NCI-H510A (cell line): ENCODE results near the gene SUPT7L.

Experiments used
- DNase-seq: peaks from one replicate; lab custom pipeline; 2025; lab: John Stamatoyannopoulos, UW

SUPT7L gene

DNA sequence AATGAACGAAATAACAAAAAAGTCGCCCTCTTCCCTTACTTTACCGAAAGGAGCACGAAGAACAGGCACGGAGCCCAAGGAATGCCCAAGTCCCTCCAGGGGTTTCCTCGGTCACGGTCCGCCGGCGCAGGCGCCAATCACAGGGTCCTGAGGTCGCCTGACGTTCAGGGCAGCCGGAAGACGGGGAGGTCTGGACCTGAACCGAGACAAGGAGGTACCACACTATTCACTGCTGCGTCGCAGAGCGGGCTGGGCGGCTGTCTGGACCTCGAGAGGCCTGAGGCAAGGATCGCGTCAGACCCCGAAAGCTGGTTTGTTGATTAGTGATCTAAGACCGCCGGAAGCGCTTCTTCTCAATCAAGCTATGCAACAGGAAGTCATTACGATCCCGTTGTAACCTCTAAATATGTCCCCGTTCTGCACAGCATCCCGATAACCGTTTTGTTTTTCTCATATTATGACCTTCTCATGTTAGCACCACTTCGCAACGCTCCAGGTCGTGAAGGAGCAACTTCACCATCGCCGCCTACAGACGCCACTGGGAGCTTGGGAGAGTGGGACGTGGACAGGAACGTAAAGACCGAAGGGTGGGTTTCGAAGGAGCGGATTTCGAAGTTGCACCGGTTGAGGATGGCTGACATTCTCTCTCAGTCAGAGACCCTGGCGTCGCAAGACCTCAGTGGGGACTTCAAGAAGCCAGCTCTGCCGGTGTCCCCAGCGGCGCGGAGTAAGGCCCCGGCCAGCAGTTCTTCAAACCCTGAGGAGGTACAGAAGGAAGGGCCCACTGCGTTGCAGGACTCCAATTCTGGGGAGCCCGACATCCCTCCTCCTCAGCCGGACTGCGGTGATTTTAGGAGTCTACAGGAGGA lies at the start of gene SUPT7L, which contains the start of gene SLC4A1AP:
TSS of gene SUPT7L (minus strand) at position 330 of the 869 bp plus-strand sequence. CDS start 1,422 bp downstream, outside the sequence.
TSS of gene SLC4A1AP (plus strand) at position 605 of the 869 bp plus-strand sequence. CDS start at position 631, 26 bp downstream.
- DNase-seq = peak; percentile 74

- no peak for DNase-seq
Measured at GRCh38 chr2:27713201-27713600, 49.8 kb upstream of the SUPT7L start.

- DNase-seq = no peak
Measured at GRCh38 chr2:27712522-27712921, 49.1 kb upstream of the SUPT7L start.

DNA sequence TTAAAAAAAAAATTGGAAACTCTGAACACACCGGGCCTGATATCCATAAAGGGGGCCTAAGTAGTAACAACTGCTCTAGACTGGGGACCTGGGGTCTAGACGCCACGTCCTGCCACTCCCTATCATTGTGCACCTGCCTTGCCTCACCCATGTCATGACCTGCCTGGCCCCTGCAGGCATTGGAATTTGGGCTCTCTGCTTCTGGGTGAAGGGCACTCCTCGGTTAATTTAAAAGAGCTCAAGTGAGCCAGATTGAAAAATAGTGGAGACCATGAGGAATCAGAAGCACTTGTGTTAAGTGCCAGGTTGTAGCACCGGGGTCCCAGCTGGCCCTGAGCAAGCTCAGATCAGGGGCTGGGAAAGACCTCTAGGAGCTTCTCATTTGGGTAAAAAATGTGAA lies 48.4 kb upstream of the SUPT7L start:
- DNase-seq = no peak

GRCh38 chr2:27710640-27711430 lies 47.4 kb upstream of the SUPT7L start:
- DNase-seq = no peak

DNA sequence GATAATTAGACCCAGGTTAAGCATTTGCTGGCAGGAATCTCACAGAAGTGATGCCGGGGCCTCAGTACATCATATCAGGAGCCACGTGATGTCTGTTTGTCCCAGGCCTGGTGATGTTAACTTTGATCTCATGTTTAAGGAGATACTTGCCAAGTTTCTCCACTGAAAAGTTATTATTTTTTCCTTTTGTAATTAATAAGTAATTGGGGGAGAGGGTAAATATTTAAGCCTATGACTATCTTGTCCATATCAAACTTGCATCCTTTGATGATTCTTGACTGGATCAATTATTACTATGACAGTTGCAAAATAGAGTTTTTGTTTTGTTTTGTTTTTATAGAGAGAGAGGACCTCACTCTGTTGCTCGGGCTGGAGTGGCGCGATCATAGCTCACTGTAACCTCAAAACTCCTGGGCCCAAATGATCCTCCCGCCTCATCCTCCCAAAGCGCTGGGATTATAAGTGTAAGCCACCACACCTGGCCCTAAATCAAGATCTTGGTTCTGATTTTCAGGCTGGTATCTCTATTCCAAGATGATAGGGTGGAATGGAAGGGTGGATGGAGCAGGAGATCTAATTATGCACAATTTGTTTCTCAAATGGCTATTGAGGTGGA lies 46.7 kb upstream of the SUPT7L start:
- DNase-seq = no peak

- DNase-seq = no peak
Measured at GRCh38 chr2:27709326-27709725, 45.9 kb upstream of the SUPT7L start.

DNA sequence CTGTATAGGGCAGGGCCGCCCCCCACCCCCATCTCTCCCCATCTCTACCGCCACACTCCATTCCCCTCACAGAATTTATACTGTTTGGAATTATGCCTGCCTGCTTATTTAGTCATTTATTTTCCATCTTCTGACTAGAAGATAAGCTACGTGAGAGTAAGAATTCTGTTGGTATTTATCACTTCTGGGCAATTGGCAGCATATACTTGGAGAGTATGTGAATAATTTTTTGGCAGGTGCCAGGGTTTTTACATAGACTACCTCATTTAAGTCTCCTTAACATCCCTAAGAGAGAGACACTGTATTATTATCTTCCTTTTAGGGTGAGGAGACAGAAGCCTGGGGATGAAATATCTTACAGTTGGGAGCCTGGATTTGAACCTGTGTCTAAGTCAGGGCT lies 45.3 kb upstream of the SUPT7L start:
- DNase-seq = no peak

DNA sequence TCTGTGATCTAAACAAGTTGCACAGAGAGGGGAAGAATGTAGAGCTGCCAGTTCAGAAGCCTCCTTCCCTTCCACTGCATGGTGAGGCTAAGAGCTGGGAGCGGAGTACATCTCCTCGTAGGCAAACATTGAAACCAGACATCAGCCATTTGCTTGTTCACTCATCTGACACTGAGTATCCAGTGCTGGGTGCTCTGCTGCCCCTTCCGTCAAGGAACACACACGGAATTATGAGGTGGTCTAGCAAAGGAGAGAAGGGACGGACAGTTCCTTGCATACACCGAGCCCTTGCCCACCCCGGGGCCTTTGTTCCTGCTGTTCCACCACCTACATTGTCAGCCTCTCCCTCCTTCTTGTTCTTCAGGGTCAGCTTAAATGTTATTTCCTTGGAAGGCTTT lies 44.8 kb upstream of the SUPT7L start:
- no peak for DNase-seq

DNA sequence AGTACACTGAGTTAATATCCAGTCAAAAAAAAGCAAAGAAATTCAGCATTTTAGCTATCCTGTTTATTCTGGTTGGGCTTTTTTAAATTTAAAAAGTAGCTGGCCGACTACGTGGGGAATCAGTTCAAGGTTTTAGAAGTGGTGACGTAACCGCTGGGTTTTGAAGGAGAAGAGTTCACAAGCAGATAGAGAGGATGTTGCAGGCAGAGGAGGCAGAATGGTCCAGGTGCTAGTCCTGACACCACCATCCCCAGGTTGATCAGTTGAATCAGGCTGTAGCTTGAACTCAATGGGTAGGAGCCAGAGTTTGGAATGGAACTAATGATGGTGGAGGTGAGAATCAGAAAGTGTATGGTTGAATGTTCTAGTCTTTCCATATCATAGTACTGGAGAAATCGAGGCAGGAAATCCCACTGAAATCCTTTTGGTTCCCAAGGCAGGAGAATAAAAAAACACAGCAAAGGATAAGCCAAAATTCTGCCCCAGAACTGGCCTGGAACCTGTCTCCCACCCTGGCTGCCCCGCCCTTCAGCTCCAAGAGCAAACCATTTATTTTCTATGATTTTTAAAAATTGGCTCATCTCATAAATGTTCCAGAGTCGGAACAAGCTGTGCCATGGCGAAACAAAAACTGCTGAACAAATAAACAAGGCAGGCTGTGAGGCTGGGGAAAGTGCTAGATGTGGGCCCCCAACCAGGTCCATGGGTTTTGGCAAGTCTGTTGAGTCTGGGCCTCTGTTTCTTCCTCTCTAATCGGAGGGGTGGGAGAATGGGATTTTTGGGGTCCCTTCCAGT lies 44.2 kb upstream of the SUPT7L start:
- DNase-seq = no peak

GRCh38 chr2:27705851-27706622 lies 42.6 kb upstream of the SUPT7L start:
- DNase-seq = no peak

- DNase-seq = no peak
Measured at GRCh38 chr2:27704342-27704876, 41.0 kb upstream of the SUPT7L start.

DNA sequence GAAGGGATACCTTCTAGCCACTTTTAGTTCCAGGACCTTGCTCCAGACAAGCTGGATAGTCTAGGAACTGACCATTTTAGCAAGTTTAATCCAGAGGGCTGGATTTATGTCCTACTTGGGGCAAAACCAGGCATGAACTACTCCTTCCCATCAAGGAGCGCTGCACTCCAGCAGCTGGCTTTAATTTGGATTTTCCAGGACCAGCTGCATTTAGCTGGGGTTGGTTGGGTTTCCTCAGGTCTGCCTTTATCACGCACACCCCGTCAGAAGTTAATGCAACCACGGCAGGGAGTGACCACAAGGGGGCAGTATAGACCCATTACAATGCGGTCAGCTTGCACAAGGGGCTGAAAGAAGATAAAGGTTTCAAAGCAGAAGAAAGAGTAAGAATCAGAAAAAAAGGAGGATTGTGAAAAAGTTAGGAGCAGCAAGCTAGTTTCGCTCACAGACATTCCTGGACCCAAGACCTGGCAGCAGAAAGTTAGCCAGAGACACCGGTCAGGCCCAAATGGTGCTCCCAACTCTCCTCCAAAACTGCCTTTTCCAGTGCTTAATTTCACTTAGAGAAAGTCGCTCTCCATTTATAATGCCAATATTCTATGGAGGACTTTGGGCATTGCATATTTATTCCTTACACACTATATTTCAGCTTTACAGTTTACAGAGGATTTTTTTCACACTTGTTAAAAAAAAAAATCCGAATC lies 40.4 kb upstream of the SUPT7L start:
- DNase-seq = peak; percentile 21

- DNase-seq = no peak
Measured at GRCh38 chr2:27702302-27702701, 38.9 kb upstream of the SUPT7L start.

- peak; percentile 32 for DNase-seq
Measured at GRCh38 chr2:27701676-27702075, 38.3 kb upstream of the SUPT7L start.

DNA sequence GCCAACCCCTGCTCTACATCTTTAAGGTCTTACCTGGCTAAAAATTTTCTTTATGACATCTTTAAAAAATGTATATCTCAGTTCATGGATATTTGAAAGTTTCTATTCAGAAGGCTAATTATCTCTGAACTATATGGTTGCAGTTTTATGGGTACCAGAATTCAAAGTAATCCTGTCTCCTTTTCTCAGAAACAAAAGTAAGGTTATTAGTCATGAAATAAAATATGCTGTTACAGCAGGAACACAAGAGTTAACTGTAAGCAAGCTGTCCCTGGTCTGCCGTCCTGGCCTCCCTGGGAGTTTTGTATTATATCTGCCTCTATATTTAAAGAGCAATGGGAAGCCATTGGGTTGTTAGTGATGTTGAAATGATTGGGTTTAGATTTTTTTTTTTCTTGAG lies 34.2 kb upstream of the SUPT7L start:
- no peak for DNase-seq

GRCh38 chr2:27690052-27690451 lies 26.6 kb upstream of the SUPT7L start:
- DNase-seq = no peak

DNA sequence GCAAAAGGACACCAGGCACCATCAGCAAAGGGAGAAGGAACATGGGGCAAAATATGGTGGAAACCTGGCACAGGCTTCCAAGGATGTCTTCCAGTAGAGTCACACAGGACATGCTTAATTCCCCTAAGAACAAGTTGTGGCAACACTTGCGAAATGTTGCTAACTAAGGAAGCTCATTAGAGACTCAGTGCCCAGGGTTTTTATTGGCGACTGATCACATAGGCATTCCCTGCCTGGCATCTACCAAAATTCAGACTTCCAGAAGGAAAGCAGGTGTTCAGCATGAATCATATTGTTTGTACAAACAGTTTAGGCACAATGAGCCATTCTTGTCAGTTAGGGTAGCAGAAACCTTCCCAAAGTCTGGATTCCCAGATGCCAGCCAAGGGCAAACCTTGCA lies 26.0 kb upstream of the SUPT7L start:
- DNase-seq = no peak

DNA sequence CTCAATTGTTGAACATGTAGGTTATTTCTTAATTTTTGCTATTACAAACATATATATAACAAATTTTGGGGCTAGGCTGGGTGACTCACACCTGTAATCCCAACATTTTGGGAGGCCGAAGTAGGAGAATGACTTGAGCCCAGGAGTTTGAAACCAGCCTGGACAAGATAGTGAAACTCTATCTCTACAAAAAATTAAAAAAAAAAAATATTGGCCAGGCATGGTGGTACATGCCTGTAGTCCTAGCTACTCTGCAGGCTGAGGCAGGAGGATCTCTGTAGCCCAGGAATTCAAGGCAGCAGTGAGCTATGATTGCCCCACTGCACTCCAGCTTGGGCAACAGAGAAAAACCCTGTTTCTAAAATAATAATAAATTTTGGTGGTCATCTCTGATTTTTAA lies 23.8 kb upstream of the SUPT7L start:
- no peak for DNase-seq

DNA sequence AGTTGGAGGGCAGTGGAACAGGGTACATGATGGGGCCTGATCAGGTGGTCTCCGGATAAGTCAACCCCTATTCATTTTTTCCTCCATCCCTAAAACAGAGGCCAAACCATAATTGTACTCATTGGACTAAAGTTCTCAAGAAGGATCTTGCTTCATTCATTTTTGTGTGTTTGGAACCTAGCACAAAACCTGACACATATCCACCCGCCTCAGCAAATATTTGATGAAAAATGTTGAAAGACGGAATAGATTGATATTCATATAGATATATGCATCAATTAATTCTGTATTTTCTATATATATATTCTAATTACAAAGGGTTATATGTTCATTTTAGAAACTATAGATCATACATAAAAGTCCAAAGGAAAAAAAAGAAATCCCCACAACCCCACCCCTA lies 22.2 kb upstream of the SUPT7L start:
- DNase-seq = no peak
